Kidney glomerular epithelial cell (primary cell): ENCODE data around the gene STAC.
"Not testable (repeated sequence)": the region's sequence is repeated elsewhere in the genome, so short reads cannot be mapped to it uniquely, and the experiment has no call there.

ENCODE experiments used
- DNase-seq: peaks from one replicate; lab custom pipeline; 2025; lab: John Stamatoyannopoulos, UW

The STAC gene

GRCh38 chr3:36416599-36416998 is 36.3 kb downstream of the STAC start:
- peak; percentile 15 for DNase-seq

- DNase-seq = no peak
Observed at GRCh38 chr3:36417237-36417636, 36.9 kb downstream of the STAC start.

- peak; percentile 53 for DNase-seq
Observed at GRCh38 chr3:36418296-36418695, 38.0 kb downstream of the STAC start.

- DNase-seq = no peak
Observed at GRCh38 chr3:36428445-36428844, 48.1 kb downstream of the STAC start.

GRCh38 chr3:36429986-36430485 is 49.7 kb downstream of the STAC start:
- no peak for DNase-seq

- no peak for DNase-seq
Observed at GRCh38 chr3:36433511-36433910, 53.2 kb downstream of the STAC start.

GRCh38 chr3:36434687-36435426 is 54.6 kb downstream of the STAC start:
- DNase-seq = peak; percentile 70

GRCh38 chr3:36443028-36443686 is 62.9 kb downstream of the STAC start:
- DNase-seq = no peak

- peak; percentile 76 for DNase-seq
Observed at GRCh38 chr3:36444909-36445308, 64.6 kb downstream of the STAC start.

- no peak for DNase-seq
Observed at GRCh38 chr3:36446276-36446675, 66.0 kb downstream of the STAC start.

- no peak for DNase-seq
Observed at GRCh38 chr3:36447061-36447460, 66.8 kb downstream of the STAC start.

GRCh38 chr3:36451816-36452215 is 71.5 kb downstream of the STAC start:
- DNase-seq = no peak

- not testable (repeated sequence) for DNase-seq
Observed at GRCh38 chr3:36453213-36453612, 72.9 kb downstream of the STAC start.

GRCh38 chr3:36453896-36454295 is 73.6 kb downstream of the STAC start:
- not testable (repeated sequence) for DNase-seq

- no peak for DNase-seq
Observed at GRCh38 chr3:36455406-36455805, 75.1 kb downstream of the STAC start.

GRCh38 chr3:36456784-36457183 is 76.5 kb downstream of the STAC start:
- DNase-seq = no peak

GRCh38 chr3:36457667-36458066 is 77.4 kb downstream of the STAC start:
- no peak for DNase-seq

GRCh38 chr3:36459177-36459576 is 78.9 kb downstream of the STAC start:
- no peak for DNase-seq

GRCh38 chr3:36461597-36461996 is 81.3 kb downstream of the STAC start:
- peak; percentile 32 for DNase-seq

GRCh38 chr3:36472045-36472444 is 91.7 kb downstream of the STAC start:
- DNase-seq = not testable (repeated sequence)

GRCh38 chr3:36475558-36475957 is 95.3 kb downstream of the STAC start:
- no peak for DNase-seq

- no peak for DNase-seq
Observed at GRCh38 chr3:36476286-36476942, 96.1 kb downstream of the STAC start.

- DNase-seq = no peak
Observed at GRCh38 chr3:36477655-36478054, 97.4 kb downstream of the STAC start.
